ENCODE measurements around the gene NCF2. TPM values are rescaled to one million over a fixed set of nuclear protein-coding genes. Genes with fewer than 3 reads are reported as not detected.

The NCF2 gene
- total RNA-seq, 1 experiment from 2014 or later = 0.10 TPM

DNA sequence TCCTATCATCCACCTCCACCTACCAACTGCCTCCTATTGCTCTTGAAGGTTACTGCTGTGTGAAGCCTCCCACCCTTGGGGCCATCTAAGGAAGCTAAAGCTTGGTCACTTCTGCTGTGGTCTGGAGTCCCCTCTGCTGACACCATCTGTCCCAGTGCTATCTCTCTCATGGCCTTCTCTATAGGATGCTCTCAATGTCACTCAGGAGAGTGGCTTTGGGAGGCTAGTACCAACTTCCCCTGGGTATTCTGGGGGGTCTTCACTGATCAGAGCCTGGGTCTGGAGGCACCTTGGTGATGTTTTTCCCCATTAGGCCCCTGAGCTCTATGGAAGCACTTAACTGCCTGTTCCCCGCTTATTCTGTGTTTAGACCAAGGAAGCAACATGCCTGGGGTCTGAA, 12.3 kb upstream of the NCF2 start:
- POLR2A ChIA-PET = no interaction called here

DNA sequence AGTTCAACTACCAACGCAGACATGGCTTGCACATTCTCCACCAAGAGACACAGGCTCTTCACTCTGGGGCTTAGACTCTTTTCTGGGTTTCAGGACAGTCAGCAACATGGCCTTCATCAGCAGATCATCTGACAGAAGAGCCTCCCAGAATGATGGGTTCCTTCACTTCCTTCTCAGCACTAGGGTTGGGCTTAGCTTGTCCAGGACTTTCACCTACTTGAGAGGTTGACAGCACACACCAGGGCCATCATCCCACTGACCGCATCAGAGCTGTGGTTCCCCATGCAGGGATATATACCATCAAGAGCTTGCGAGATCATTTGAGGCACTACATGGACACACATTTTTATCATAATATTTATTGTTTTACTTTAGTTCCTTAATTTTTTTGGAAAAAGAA, 10.4 kb upstream of the NCF2 start:
- ATAC-seq (no peak), DNase-seq (ENCODE audit: low read depth, low spot score) (no peak)
- H3K9me3 ChIP-seq (ENCODE audit: control insufficient read depth, insufficient read depth, low read depth, low read length) = no peaks in the 10 kb centered on the region
- no peaks in the 10 kb centered on the region for H3K4me1 ChIP-seq (ENCODE audit: control insufficient read depth, insufficient read depth, low read length)
- no peak overlapping the region for H3K4me3 ChIP-seq (ENCODE audit: low read depth in 2 of 2, low read length in 2 of 2)
- H3K27me3 ChIP-seq (ENCODE audit: control insufficient read depth, insufficient read depth, low read length) = peaks cover 5% of the 10 kb centered on the region; the same call in 1 of the 2 replicates
- intact Hi-C loops (cut with micrococcal nuclease; ENCODE audit: unreplicated experiment) (no loop called here), in situ Hi-C loops (cut with HindIII; ENCODE audit: low pct_unique_long_range_greater_than_20kb, low sequenced_read_pairs) (no loop called here)
- CTCF ChIA-PET = no interaction called here
- no peaks in the 10 kb centered on the region for H3K36me3 ChIP-seq (ENCODE audit: control insufficient read depth, insufficient read depth, low read length)
- TF ChIP-seq, protein P1, sequence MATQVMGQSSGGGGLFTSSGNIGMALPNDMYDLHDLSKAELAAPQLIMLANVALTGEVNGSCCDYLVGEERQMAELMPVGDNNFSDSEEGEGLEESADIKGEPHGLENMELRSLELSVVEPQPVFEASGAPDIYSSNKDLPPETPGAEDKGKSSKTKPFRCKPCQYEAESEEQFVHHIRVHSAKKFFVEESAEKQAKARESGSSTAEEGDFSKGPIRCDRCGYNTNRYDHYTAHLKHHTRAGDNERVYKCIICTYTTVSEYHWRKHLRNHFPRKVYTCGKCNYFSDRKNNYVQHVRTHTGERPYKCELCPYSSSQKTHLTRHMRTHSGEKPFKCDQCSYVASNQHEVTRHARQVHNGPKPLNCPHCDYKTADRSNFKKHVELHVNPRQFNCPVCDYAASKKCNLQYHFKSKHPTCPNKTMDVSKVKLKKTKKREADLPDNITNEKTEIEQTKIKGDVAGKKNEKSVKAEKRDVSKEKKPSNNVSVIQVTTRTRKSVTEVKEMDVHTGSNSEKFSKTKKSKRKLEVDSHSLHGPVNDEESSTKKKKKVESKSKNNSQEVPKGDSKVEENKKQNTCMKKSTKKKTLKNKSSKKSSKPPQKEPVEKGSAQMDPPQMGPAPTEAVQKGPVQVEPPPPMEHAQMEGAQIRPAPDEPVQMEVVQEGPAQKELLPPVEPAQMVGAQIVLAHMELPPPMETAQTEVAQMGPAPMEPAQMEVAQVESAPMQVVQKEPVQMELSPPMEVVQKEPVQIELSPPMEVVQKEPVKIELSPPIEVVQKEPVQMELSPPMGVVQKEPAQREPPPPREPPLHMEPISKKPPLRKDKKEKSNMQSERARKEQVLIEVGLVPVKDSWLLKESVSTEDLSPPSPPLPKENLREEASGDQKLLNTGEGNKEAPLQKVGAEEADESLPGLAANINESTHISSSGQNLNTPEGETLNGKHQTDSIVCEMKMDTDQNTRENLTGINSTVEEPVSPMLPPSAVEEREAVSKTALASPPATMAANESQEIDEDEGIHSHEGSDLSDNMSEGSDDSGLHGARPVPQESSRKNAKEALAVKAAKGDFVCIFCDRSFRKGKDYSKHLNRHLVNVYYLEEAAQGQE (IDR thresholded peaks at IDR 0.05; ENCODE audit: insufficient read depth in 1 of 2, low read depth in 2 of 2, low read length in 1 of 2) = no peak
- TF ChIP-seq POLR2AphosphoS5 (IDR thresholded peaks at IDR 0.05; ENCODE audit: low read depth, low read length) = no peak
- H3K27ac ChIP-seq (ENCODE audit: low read length) = no peak overlapping the region
- no TSS peak for BruUV-seq (replicated peaks)
- POLR2A ChIA-PET = no interaction called here

More for the DNA sequence above, 12.3 kb upstream of the NCF2 start:
- intact Hi-C loops (cut with micrococcal nuclease; ENCODE audit: unreplicated experiment) = no loop called here
- DNase-seq (ENCODE audit: low read depth, low spot score) (no peak), ATAC-seq (no peak)
- CTCF ChIA-PET = no interaction called here
- Histone ChIP-seq H3K4me1 (ENCODE audit: control insufficient read depth, insufficient read depth, low read length) (no peaks in the 10 kb centered on the region), H3K9me3 (ENCODE audit: control insufficient read depth, insufficient read depth, low read depth, low read length) (no peaks in the 10 kb centered on the region), H3K27ac (ENCODE audit: low read length) (no peak overlapping the region), H3K4me3 (ENCODE audit: low read depth in 2 of 2, low read length in 2 of 2) (no peak overlapping the region), H3K36me3 (ENCODE audit: control insufficient read depth, insufficient read depth, low read length) (no peaks in the 10 kb centered on the region), H3K27me3 (ENCODE audit: control insufficient read depth, insufficient read depth, low read length) (no peaks in the 10 kb centered on the region)
- BruUV-seq (replicated peaks) = no TSS peak
- in situ Hi-C loops (cut with HindIII; ENCODE audit: low pct_unique_long_range_greater_than_20kb, low sequenced_read_pairs) = no loop called here
- TF ChIP-seq, protein P2, sequence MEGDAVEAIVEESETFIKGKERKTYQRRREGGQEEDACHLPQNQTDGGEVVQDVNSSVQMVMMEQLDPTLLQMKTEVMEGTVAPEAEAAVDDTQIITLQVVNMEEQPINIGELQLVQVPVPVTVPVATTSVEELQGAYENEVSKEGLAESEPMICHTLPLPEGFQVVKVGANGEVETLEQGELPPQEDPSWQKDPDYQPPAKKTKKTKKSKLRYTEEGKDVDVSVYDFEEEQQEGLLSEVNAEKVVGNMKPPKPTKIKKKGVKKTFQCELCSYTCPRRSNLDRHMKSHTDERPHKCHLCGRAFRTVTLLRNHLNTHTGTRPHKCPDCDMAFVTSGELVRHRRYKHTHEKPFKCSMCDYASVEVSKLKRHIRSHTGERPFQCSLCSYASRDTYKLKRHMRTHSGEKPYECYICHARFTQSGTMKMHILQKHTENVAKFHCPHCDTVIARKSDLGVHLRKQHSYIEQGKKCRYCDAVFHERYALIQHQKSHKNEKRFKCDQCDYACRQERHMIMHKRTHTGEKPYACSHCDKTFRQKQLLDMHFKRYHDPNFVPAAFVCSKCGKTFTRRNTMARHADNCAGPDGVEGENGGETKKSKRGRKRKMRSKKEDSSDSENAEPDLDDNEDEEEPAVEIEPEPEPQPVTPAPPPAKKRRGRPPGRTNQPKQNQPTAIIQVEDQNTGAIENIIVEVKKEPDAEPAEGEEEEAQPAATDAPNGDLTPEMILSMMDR (IDR thresholded peaks at IDR 0.05) = no peak
- TF ChIP-seq SIN3A (IDR thresholded peaks at IDR 0.05; ENCODE audit: borderline replicate concordance, insufficient read depth, low read depth, low read length) (no peak), TCF7L2 (IDR thresholded peaks at IDR 0.05; ENCODE audit: low read depth, low read length) (no peak), POLR2AphosphoS5 (IDR thresholded peaks at IDR 0.05; ENCODE audit: low read depth, low read length) (no peak)
- TF ChIP-seq, protein P1 (IDR thresholded peaks at IDR 0.05; ENCODE audit: insufficient read depth in 1 of 2, low read depth in 2 of 2, low read length in 1 of 2) = no peak

Measured in Panc1 (cell line).